HG03139 (cell line): Measurements from ENCODE around the gene XYLB.
A peak's percentile ranks its signal among the peaks of the same experiment; 100 is the strongest.

Source experiments
- ATAC-seq: cut with Tn5 transposase; IDR thresholded peaks from one replicate; pipeline ENCODE4 v1.9.1; 2021; ENCODE audit not compliant: unreplicated experiment

The XYLB gene

DNA sequence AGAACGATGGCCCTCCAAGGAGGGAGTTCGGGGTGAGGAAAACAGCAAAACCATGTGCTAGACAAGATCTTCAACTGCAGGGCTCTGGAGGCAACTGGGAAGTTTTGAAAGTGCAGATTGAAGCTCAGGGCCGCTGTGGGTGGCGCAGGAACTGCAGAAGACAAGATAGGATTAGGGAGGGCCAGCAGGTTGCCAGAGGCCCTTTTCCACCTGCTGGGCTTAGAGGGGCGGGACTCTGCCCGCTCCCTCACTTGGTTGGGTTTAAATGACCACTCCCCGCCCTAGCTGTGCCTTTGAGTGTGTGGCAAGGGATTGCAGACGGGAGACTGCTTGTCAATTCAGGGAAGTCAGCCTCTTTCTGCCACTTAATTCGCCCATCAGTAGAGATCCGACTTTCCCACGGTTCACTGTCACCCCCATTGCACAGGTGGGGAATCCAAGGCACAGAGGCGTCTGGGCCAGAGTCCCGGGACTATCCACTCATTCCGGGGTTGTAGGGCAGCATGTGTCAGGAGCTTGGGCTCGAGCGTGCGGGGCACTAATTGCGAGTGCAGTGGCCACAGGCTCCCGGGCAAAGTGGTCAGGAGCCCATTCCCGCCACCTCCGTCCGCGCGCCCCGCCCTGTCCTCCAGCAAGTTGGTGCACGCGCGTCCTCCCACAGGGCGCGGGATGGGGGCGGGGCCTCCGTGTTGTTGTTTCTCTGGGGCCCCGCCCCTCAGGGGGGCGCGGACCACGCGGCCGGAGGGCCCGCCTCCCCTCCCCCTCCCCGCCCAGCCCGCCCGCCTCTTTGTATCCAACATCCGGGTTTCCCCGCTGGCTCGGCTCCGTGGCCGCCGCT, 106.7 kb downstream of the XYLB start, which contains the start of gene ACVR2B:
TSS of gene ACVR2B (plus strand) at position 816 of the 838 bp plus-strand sequence. CDS start 433 bp downstream, outside the sequence.
- peak; percentile 43 for ATAC-seq

DNA sequence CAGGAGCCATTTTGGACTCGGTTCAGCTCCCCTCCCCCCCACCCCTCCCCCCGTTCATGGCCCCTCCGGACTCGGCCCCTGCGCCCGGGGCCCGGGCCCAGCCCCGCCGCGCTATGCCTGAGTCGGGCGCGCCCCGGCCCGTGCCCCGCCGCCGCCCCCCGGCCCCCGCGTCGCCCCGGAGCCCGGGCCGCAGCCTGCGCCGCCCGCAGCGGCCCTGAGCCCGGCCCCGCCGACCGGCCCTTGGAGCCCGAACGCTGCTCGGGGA, 107.3 kb downstream of the XYLB start:
- ATAC-seq, result no peak

DNA sequence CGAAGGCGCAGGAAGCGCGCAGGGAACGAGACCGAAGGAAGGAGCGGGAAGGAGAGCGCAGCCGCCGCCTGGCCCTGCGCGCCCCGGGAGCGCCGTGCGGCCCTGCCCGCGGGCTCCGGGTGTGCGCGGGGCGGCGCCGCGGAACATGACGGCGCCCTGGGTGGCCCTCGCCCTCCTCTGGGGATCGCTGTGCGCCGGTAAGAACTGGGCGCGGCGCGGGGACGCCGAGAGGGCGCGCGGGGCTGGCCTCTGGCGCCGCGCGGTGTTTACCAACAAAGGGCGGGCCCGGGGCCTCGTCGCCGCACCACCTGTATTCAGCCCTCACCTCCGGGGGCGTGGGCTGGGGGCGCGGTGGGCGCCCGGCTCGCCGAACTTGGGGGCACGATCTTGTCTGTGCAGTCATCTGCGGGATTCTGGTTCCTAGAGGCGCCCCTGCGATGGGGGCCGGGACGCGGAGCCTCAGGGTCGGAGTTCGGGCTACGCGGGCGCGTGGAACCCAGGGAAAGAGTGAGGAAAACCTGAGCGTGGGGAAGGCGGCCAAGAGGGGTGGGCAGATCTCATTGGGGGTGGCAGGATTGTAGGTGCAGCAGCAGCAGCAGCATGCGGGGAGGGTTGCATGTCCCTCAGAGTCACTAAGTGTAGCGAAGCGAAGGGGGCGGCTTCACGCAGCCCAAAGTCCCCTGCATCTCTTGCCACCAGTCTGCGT, 107.7 kb downstream of the XYLB start:
- ATAC-seq, result no peak

DNA sequence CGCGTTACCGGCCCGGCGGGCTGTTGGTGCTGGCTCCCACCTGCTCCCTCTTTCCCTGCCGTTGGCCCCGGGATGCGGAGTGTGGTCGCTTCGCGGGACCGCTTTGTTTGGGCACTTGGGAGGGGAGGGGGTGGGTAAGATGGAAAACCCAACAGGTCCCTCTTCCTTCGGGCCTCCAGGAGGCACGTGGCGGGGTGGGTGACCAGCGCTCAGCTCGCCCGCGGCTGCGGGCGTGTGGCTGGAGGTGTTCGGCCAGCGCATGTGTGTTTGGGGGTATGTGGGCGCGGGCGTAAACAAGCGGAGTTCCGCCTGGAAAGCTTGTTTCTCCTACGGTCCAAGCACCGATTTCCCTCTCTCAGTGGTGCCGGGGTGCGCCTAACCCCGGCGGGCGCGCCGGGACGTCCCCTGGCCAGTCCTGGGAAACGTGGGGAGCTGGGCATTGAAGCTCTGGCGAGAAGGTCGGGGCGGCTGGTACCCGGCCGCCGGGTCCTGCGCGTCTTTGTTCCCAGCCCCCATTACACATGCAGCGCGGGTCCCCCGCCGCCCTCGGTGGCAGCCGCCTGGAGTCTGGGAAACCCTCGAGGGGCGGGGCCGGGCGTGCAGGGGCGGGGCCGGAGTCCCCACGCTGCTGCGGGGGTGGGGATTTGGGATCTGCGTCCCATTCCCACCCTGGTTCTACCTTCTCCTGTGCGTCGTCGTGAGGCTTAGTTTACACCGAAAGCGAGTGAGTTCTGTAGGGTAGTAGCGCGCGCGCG, 108.5 kb downstream of the XYLB start:
- ATAC-seq, result no peak

DNA sequence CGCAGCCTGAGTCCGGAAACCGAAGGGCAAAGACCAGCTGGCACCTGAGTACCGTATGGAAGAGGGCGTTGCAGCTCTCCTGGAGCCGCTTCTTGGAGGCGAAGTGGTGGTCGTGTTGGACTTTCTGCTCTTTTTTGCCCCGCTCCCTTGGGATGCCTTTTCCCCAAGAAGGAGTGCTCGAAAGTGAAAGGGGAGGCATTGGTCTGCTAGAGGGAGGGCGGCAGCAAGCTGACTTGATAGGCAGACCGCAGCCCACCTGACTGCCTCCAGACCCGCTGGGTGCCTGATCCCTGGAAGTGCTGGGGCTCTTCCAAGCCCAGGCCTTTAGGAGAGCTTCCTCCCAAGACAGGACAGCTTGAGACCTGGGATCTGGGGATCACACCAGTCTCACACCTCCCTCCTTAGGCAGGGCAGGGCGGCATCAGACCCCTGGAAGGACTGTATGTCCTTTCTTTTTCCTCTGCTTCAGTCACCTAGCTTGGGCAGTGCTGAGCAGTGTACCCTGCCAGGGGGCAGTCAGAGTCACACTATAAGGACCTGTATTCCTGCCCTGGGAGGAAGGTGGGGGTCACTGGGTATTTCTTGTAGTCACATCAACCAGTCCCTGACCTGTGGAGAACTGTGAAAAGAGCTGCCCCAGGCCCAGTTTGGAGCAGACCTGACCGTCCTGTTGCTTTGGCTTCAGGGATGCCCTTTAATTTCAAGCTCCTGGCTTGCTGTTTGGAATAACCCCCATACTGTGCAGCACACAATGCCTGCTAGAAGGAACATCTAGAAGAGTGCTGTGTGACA, 109.2 kb downstream of the XYLB start:
- no peak for ATAC-seq

DNA sequence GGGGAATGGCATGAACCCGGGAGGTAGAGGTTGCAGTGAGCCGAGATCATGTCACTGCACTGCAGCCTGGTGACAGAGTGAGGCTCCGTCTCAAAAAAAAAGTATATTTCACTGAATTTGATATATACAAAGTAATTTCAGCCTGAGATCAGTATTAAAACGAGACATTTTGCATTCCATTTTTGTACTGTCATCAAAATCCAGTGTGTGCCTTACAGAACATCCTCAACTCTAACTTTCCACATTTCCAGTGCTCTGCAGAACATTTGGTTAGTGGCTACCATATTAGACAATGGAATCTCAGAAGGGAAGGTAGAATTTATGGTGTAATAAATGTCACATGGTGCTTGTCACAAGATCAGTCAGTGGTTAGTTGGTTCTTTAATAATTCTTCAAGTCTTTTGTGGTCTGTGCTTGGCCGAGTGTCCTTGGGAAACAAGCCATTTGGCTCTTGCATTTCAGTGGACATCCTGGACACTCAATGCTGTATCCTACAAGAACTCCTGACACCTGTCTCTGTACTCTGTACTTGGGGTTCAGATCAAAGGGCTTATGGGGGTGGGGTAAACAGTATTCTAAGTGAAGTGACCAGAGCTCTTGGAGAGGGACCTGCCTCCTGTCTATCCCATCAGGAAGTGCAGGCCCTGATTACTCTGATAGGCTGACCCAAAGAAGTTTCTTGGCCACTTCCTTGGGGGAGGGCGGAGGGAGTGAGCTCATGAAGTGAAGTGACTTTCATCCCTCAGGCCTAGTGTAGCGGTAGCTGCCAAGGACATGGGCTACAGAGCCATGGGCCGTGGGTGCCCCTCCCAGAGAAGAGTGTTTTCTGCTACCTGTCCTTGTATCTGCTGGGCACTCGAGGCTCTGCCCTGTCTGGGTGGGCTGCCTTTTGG, 110.8 kb downstream of the XYLB start:
- no peak for ATAC-seq

DNA sequence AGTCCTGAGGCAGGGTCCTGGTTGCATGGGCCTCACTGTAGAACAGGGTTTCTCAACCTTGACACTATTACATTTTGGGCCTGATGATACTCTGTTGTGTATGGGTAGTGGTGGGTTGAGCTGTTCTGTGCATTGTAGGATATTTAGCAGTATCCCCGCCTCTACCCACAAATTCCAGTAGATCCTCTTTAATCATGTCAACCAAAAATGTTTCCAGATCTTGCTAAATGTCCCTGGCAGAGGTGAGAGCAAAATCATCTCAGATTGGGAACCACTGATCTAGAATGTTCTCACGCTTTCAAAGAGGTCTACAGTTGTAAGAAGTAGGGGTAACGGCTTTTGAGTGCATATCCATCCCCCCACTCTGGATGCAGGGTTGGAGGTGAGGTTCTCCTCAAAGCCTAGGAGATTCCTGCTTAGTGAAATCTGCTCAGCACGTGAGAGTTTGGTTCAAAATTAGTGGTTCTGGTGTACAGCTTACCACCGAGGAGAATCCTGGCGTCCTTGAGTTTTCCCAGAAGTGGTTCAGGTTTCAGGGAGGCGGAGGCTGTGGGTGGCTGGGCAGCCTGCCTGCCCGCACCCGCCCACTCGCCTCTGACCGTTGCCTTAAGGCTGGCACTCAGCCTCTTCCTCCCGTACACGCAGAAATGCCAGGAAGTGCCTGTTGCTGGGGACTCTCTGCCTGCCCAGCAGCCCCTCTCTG, 112.4 kb downstream of the XYLB start:
- ATAC-seq, result no peak

DNA sequence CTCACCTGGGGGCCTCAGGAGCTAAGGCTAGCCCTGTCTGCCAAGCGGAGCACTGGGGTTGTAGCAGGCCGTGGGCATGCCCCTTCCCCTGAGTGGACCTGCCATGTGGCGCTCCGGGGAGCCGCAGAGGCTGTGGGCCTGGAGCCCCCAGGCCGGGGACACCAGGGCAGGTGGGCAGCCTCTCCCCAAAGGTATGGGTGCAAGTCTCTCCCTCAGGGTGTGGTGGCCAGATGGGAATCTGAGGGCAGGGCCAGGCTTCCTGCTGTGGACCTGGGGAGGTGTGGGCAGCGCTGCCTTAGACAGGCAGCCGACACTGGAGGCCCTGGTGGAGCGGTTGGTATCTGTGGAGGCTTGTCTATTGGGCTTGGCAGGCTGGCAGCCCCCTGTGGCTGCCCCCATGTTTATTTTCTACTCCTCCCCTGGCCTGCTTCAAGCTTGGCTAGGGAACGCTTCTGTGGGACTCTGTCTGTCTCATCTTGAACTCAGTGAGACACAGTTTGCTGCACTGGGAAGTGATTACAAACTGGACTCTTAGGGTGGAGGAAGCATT, 113.0 kb downstream of the XYLB start:
- ATAC-seq, result no peak

DNA sequence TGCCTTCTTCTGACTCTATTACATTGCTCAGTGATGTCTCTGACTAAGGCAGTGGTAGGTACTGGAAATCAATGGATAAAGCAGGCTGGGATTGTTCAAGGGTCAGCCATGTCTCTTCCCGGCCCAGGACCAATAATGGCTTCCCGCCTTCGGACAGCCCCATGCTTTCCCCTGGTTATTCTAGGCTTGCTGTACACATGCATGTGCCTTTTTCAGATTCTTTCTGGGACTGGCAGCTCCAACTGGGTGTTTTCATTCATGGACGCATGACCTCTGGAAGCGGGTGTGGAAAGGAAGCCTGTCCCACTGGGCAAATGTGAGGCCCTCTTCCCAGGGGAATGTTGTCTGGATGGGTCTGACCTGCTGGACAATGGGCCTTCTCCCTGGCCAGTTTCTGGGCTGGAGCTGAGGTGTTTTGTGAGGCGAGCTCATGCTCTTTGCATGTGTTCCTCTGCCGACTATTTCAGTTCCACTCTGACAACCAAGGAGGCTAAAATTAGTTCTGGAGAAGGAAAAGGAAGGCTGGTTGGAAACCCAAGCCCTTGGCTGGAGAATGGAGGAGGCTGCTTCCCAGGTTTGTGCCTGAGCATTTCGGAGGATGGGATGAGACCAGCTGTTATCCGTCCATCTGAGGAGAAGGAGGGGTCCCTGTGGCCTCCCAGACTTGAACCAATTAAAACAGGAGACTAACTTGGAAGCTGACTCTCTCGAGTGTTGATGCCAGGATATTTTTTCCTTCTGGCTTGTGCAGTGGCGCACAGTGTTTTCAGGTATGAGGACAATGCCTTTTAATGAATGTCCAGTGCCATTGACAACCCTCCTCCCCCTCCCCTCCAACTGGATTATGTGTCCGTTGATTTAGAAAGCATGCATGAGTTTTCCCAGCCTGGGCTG, 114.0 kb downstream of the XYLB start:
- no peak for ATAC-seq
